ENCODE results near the gene HIGD1C.

DNA sequence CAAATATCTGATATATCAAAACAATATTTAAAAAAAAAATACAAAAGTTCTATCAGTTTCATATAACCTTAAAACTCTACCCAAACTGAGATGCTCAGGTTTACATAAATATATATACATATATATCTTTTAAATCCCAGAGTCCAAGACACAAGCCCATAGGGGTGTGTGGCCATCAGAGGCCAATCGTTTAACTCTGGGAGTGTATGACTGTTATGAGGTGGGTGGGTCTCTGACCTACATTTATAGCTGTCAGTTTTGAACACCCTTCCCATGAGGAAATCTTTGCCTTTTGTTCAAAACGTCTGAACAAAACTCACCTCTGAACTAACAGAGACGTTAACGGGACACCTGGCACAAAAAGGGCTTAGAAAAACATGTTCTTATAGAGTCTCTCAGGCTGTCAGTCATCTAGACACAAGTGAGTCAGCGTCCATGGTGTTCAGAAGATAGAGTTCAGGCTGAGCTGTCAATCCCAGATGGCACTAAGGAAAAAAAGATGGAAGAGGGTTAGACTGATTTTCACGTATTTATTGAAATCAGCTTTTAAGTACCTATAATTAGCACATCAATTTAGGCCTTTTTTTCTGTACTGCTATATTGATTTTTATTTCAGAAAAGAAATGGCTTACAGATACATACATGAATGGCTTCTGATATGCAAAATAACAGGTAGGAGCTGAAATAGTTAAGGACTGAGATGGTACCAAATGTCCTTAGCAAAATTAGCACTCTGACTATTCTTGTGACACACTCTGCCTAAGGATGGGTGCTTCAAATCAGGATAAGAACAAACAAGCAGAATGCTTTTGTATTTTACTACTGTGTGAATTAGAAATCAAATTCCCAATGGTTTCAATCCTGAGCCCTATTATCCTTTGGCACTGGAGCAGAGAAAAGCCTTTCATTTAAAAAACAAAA is 29.2 kb downstream of the HIGD1C start:
- TF ChIP-seq, protein P1, sequence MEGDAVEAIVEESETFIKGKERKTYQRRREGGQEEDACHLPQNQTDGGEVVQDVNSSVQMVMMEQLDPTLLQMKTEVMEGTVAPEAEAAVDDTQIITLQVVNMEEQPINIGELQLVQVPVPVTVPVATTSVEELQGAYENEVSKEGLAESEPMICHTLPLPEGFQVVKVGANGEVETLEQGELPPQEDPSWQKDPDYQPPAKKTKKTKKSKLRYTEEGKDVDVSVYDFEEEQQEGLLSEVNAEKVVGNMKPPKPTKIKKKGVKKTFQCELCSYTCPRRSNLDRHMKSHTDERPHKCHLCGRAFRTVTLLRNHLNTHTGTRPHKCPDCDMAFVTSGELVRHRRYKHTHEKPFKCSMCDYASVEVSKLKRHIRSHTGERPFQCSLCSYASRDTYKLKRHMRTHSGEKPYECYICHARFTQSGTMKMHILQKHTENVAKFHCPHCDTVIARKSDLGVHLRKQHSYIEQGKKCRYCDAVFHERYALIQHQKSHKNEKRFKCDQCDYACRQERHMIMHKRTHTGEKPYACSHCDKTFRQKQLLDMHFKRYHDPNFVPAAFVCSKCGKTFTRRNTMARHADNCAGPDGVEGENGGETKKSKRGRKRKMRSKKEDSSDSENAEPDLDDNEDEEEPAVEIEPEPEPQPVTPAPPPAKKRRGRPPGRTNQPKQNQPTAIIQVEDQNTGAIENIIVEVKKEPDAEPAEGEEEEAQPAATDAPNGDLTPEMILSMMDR (IDR thresholded peaks at IDR 0.05): no peak
- TF ChIP-seq POLR2A (IDR thresholded peaks at IDR 0.05): no peak
- no peak for TF ChIP-seq POLR2AphosphoS5 (IDR thresholded peaks at IDR 0.05)
